WI38 (cell line): ENCODE data around the gene HOXB6.
A peak's percentile ranks its signal among the peaks of the same experiment; 100 is the strongest.

Experiments used
- H3K4me3 ChIP-seq: 2 replicates; pipeline ENCODE4 v1.5.1; 2011; ENCODE audit warnings: low read depth, mild to moderate bottlenecking, control low read depth, low read length
- TF ChIP-seq, protein P1 (sequence below): IDR thresholded peaks from 2 replicates; pipeline ENCODE4 v1.5.1; 2012; ENCODE audit warnings: low read depth, mild to moderate bottlenecking, control low read depth, low read length

Gene HOXB6

DNA sequence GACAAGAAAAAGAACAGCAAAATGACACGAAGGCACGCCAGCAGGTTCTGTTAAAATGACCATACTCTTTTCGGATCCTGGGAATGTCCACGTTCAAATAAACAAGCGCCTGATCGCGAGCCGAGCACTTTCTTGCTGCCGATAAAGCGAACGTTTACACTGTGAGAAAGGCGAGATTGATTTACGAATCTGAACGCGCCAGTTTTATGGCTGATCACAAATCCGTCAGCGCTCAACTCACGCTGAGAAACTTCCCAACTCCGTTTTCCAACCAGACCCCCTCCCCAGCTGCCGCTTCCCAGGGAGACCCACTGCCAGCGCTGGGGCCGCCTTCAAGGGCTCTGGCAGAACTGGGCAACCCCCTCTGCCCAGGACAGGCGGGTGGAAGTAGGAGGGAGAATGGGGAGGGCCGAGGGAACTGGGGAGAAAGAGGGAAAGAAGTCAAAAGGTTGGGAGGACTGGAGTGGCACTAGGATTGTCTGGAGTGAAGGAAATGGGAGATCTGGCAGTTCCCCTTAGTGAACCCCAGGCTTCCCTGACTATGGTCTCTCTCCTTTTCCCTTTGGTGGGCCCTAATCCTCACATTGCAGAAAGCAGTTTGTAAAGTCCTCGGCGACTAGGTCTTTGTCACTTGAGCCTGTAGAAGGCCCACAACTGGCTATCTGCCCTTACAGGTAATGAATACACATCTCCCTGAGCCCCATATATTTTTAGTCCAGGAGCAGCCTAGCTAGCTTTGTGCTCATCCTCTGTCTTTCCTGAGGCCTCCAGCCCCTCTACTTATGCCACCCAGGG, 33.6 kb downstream of the HOXB6 start:
- TF ChIP-seq, protein P1, sequence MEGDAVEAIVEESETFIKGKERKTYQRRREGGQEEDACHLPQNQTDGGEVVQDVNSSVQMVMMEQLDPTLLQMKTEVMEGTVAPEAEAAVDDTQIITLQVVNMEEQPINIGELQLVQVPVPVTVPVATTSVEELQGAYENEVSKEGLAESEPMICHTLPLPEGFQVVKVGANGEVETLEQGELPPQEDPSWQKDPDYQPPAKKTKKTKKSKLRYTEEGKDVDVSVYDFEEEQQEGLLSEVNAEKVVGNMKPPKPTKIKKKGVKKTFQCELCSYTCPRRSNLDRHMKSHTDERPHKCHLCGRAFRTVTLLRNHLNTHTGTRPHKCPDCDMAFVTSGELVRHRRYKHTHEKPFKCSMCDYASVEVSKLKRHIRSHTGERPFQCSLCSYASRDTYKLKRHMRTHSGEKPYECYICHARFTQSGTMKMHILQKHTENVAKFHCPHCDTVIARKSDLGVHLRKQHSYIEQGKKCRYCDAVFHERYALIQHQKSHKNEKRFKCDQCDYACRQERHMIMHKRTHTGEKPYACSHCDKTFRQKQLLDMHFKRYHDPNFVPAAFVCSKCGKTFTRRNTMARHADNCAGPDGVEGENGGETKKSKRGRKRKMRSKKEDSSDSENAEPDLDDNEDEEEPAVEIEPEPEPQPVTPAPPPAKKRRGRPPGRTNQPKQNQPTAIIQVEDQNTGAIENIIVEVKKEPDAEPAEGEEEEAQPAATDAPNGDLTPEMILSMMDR = no peak
- peak overlapping the region; percentile 79 for H3K4me3 ChIP-seq

DNA sequence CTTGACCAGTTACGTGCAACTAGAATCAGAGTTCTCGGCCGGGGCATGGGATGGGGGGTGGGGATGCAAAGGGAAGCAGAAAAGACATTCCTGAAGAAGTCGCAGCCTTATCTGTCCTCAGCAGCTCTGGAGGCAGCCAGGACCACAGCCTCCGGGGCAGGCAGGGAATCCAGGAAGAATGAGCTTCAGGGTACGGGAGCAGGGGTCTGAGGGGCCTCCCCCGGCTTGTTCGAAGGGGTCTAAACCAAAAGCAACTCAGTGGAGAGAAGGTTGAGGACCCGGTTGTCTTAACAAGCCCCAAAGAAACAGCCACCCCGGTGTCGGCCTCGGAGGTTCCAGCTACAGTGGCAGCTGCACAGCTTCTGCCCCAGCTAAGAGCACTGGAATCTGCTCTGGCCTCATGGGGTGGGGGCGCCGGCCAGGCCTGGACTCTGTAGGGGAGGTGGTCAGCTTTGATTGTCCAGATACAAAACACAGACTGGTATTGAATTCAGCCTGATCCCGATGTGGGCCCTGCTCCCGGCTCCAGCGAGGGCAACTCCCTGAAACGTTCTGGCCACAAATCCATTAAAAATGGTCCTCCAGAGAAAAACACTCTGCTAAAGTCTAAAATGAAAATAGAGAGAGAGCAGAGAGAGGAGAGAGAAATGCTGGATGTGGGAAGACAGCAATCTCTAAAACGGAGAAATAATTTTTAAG, 34.3 kb downstream of the HOXB6 start:
- peak overlapping the region; percentile 79 for H3K4me3 ChIP-seq
- TF ChIP-seq, protein P1 = no peak

DNA sequence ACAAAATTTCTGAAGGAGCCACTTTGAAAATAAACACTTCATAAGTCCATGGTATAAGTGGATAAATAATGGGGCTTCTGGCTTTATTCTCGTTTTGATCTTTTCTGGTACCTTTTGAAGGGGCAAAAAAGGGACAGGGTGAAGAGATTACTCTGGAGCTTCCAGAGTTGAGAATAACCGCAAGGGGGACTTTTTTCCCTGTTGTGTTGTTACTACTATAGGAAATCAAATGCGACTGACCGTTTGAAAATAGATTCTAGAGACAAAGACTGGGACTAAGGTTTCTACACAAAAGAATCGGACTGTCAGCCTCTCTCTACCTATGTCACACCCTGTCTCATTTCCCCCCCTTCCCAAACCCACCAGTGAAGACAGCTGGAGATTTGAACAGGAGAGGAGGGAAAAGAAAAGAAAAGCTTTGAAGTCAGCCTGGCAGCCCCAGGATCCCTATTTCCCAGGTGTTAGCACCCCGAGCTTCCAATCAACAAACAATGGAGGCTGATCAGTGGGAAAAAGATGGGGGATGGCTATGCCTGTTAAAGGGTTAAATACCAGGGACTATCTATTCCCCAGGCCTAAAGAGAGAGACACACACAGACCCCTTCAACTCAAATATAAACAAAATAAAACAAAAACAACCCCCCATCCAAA, 35.0 kb downstream of the HOXB6 start:
- TF ChIP-seq, protein P1 = no peak

DNA sequence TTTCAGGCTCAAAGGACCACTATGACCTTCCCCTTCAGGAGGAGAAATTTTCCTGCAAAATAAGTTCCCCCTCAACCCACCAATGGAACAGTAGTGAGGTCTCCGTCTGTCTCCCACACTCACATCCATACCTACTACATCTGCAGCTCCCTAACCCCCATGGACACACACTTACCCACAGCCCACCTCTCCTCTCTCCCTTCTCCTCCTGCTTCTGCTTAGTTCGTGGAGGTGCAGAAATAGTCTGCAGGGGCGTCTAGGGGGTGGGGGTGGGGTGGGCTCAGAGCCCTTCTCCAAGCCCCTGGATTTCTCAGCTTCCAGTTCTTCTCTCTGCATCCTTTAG, 35.6 kb downstream of the HOXB6 start:
- peak overlapping the region; percentile 79 for H3K4me3 ChIP-seq
- TF ChIP-seq, protein P1 = no peak

More for the DNA sequence above, 35.0 kb downstream of the HOXB6 start:
- H3K4me3 ChIP-seq = peak overlapping the region; percentile 79

DNA sequence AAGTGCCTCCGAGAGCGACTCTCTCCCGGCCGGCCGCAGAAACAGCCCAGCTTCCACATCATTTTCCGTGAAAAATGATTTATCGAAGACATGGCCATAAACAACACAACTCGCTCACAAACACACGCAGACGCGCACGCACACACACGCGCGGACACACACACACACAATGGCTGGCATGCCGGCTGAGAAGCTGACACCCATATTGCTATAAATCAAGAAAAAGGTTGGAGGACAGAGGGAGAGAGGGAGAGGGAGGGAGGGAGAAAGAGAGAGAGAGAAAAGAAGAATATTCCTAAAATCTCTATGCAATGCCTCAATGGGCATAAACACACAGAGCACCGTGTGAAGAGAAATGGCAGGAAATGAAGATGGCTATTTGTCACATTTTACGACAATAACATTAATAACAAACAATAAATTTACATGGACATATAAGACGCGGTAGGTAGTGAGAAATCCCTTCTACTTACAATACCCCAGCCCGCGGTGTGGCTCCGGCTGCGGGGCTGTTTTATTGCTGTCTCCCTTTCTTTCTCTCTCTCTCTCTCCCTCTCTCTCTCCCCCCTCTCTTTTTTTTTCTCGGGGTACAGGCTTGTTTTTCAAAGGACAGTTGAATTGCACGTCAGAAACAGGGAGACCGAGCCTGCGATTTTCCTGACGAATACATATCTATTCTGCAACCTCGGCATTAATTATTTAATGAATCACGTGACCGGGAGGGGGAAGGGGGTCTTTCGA, 36.1 kb downstream of the HOXB6 start:
- H3K4me3 ChIP-seq = peak overlapping the region; percentile 79
- TF ChIP-seq, protein P1 = no peak

DNA sequence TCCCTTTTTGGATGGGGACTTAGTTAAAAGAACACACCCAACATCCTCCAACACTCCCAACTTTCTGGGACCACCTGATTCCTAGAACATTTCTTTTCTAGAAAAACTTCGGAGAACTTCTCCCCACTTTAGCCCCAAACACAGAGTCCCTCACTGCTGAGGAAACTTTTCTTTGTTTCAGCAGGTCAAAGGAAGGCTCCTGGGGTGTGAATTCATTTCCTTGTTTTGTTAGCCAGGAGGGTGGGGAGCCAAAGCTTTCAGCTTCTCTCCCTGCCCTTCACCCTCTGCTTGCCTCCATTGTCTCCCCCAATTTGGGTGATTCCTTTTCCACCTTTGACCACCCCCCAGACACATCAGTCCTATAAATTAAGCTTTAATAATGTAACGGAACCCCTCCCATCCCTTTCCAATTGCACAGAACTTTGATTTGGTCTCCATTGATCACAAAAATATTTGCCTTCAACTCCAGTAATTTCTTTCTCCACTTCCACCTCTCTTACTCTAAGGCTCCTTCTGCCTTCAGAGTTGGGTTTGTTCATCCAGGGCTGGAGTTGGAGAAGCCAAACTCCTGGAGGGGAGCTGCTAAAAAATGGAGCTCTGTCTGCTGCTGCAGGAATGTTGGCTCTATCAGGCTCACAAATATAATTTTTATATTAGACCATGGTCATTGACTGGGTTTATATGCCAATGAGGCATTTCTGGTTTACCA, 37.0 kb downstream of the HOXB6 start:
- peak overlapping the region; percentile 79 for H3K4me3 ChIP-seq
- TF ChIP-seq, protein P1 = no peak
